ENCODE measurements around the gene SVIL.
"Not testable (repeated sequence)": the region's sequence is repeated elsewhere in the genome, so short reads cannot be mapped to it uniquely, and the experiment has no call there.

The SVIL gene

GRCh38 chr10:29450405-29450804, 184.4 kb downstream of the SVIL start:
- no peaks in the 10 kb centered on the region for H3K4me1 ChIP-seq (ENCODE audit: control insufficient read depth, insufficient read depth, low read length)
- no peak overlapping the region for H3K27ac ChIP-seq (ENCODE audit: low read depth, low read length)
- H3K9ac ChIP-seq (ENCODE audit: low read length), result no peak overlapping the region
- H3K36me3 ChIP-seq (ENCODE audit: control insufficient read depth, insufficient read depth, low read length), result no peaks in the 10 kb centered on the region
- no peaks in the 10 kb centered on the region for H3K27me3 ChIP-seq (ENCODE audit: control insufficient read depth, insufficient read depth, low read length)
- H3K4me3 ChIP-seq (ENCODE audit: low read length), result no peak overlapping the region

GRCh38 chr10:29448756-29449592, 185.8 kb downstream of the SVIL start:
- not testable (repeated sequence) for H3K27ac ChIP-seq (ENCODE audit: low read depth, low read length); H3K4me1 ChIP-seq (ENCODE audit: control insufficient read depth, insufficient read depth, low read length); H3K27me3 ChIP-seq (ENCODE audit: control insufficient read depth, insufficient read depth, low read length)

GRCh38 chr10:29448125-29448524, 186.6 kb downstream of the SVIL start:
- Histone ChIP-seq H3K4me3 (ENCODE audit: low read length) (no peak overlapping the region), H3K27ac (ENCODE audit: low read depth, low read length) (no peak overlapping the region), H3K27me3 (ENCODE audit: control insufficient read depth, insufficient read depth, low read length) (no peaks in the 10 kb centered on the region), H3K36me3 (ENCODE audit: control insufficient read depth, insufficient read depth, low read length) (no peaks in the 10 kb centered on the region), H3K4me1 (ENCODE audit: control insufficient read depth, insufficient read depth, low read length) (no peaks in the 10 kb centered on the region), H3K9ac (ENCODE audit: low read length) (no peak overlapping the region)

More at GRCh38 chr10:29448756-29449592, 185.8 kb downstream of the SVIL start:
- not testable (repeated sequence) for H3K4me3 ChIP-seq (ENCODE audit: low read length); H3K9ac ChIP-seq (ENCODE audit: low read length); H3K36me3 ChIP-seq (ENCODE audit: control insufficient read depth, insufficient read depth, low read length)

GRCh38 chr10:29446327-29446726, 188.4 kb downstream of the SVIL start:
- no peak overlapping the region for H3K27ac ChIP-seq (ENCODE audit: low read depth, low read length)
- no peaks in the 10 kb centered on the region for H3K27me3 ChIP-seq (ENCODE audit: control insufficient read depth, insufficient read depth, low read length)
- H3K36me3 ChIP-seq (ENCODE audit: control insufficient read depth, insufficient read depth, low read length), result no peaks in the 10 kb centered on the region
- H3K9ac ChIP-seq (ENCODE audit: low read length), result no peak overlapping the region
- H3K4me1 ChIP-seq (ENCODE audit: control insufficient read depth, insufficient read depth, low read length), result no peaks in the 10 kb centered on the region
- no peak overlapping the region for H3K4me3 ChIP-seq (ENCODE audit: low read length)

- H3K4me1 ChIP-seq (ENCODE audit: control insufficient read depth, insufficient read depth, low read length), result no peaks in the 10 kb centered on the region
- no peak overlapping the region for H3K4me3 ChIP-seq (ENCODE audit: low read length)
- H3K36me3 ChIP-seq (ENCODE audit: control insufficient read depth, insufficient read depth, low read length), result no peaks in the 10 kb centered on the region
- H3K27me3 ChIP-seq (ENCODE audit: control insufficient read depth, insufficient read depth, low read length), result no peaks in the 10 kb centered on the region
- H3K27ac ChIP-seq (ENCODE audit: low read depth, low read length), result no peak overlapping the region
- no peak overlapping the region for H3K9ac ChIP-seq (ENCODE audit: low read length)
Measured at GRCh38 chr10:29443745-29444523, 190.8 kb downstream of the SVIL start.

GRCh38 chr10:29440981-29441380, 193.8 kb downstream of the SVIL start:
- H3K36me3 ChIP-seq (ENCODE audit: control insufficient read depth, insufficient read depth, low read length), result no peaks in the 10 kb centered on the region
- no peak overlapping the region for H3K9ac ChIP-seq (ENCODE audit: low read length)
- no peak overlapping the region for H3K4me3 ChIP-seq (ENCODE audit: low read length)
- H3K4me1 ChIP-seq (ENCODE audit: control insufficient read depth, insufficient read depth, low read length), result no peaks in the 10 kb centered on the region
- no peaks in the 10 kb centered on the region for H3K27me3 ChIP-seq (ENCODE audit: control insufficient read depth, insufficient read depth, low read length)
- H3K27ac ChIP-seq (ENCODE audit: low read depth, low read length), result no peak overlapping the region

GRCh38 chr10:29439005-29439404, 195.8 kb downstream of the SVIL start:
- H3K9ac ChIP-seq (ENCODE audit: low read length); H3K4me1 ChIP-seq (ENCODE audit: control insufficient read depth, insufficient read depth, low read length); H3K36me3 ChIP-seq (ENCODE audit: control insufficient read depth, insufficient read depth, low read length); H3K27me3 ChIP-seq (ENCODE audit: control insufficient read depth, insufficient read depth, low read length); H3K27ac ChIP-seq (ENCODE audit: low read depth, low read length); H3K4me3 ChIP-seq (ENCODE audit: low read length): not testable (repeated sequence)

GRCh38 chr10:29438271-29438670, 196.5 kb downstream of the SVIL start:
- Histone ChIP-seq H3K36me3 (ENCODE audit: control insufficient read depth, insufficient read depth, low read length) (no peaks in the 10 kb centered on the region), H3K9ac (ENCODE audit: low read length) (no peak overlapping the region), H3K4me1 (ENCODE audit: control insufficient read depth, insufficient read depth, low read length) (peaks cover 3% of the 10 kb centered on the region), H3K27me3 (ENCODE audit: control insufficient read depth, insufficient read depth, low read length) (no peaks in the 10 kb centered on the region), H3K4me3 (ENCODE audit: low read length) (no peak overlapping the region), H3K27ac (ENCODE audit: low read depth, low read length) (no peak overlapping the region)

GRCh38 chr10:29437871-29438270, 196.9 kb downstream of the SVIL start:
- Histone ChIP-seq H3K27me3 (ENCODE audit: control insufficient read depth, insufficient read depth, low read length) (no peaks in the 10 kb centered on the region), H3K36me3 (ENCODE audit: control insufficient read depth, insufficient read depth, low read length) (no peaks in the 10 kb centered on the region), H3K27ac (ENCODE audit: low read depth, low read length) (no peak overlapping the region), H3K4me1 (ENCODE audit: control insufficient read depth, insufficient read depth, low read length) (peaks cover 3% of the 10 kb centered on the region), H3K9ac (ENCODE audit: low read length) (no peak overlapping the region), H3K4me3 (ENCODE audit: low read length) (no peak overlapping the region)

- Histone ChIP-seq H3K36me3 (ENCODE audit: control insufficient read depth, insufficient read depth, low read length) (no peaks in the 10 kb centered on the region), H3K4me3 (ENCODE audit: low read length) (no peak overlapping the region), H3K27me3 (ENCODE audit: control insufficient read depth, insufficient read depth, low read length) (no peaks in the 10 kb centered on the region), H3K9ac (ENCODE audit: low read length) (no peak overlapping the region), H3K27ac (ENCODE audit: low read depth, low read length) (no peak overlapping the region), H3K4me1 (ENCODE audit: control insufficient read depth, insufficient read depth, low read length) (peaks cover 3% of the 10 kb centered on the region)
Measured at GRCh38 chr10:29435809-29436501, 198.8 kb downstream of the SVIL start.

GRCh38 chr10:29434111-29434510, 200.7 kb downstream of the SVIL start:
- no peak overlapping the region for H3K9ac ChIP-seq (ENCODE audit: low read length)
- no peaks in the 10 kb centered on the region for H3K36me3 ChIP-seq (ENCODE audit: control insufficient read depth, insufficient read depth, low read length)
- no peak overlapping the region for H3K4me3 ChIP-seq (ENCODE audit: low read length)
- no peaks in the 10 kb centered on the region for H3K27me3 ChIP-seq (ENCODE audit: control insufficient read depth, insufficient read depth, low read length)
- H3K4me1 ChIP-seq (ENCODE audit: control insufficient read depth, insufficient read depth, low read length), result peaks cover 3% of the 10 kb centered on the region
- no peak overlapping the region for H3K27ac ChIP-seq (ENCODE audit: low read depth, low read length)

- peaks cover 3% of the 10 kb centered on the region for H3K4me1 ChIP-seq (ENCODE audit: control insufficient read depth, insufficient read depth, low read length)
- no peak overlapping the region for H3K9ac ChIP-seq (ENCODE audit: low read length)
- no peak overlapping the region for H3K27ac ChIP-seq (ENCODE audit: low read depth, low read length)
- H3K36me3 ChIP-seq (ENCODE audit: control insufficient read depth, insufficient read depth, low read length), result no peaks in the 10 kb centered on the region
- H3K27me3 ChIP-seq (ENCODE audit: control insufficient read depth, insufficient read depth, low read length), result no peaks in the 10 kb centered on the region
- no peak overlapping the region for H3K4me3 ChIP-seq (ENCODE audit: low read length)
Measured at GRCh38 chr10:29431711-29432110, 203.1 kb downstream of the SVIL start.

Data from rectal smooth muscle tissue (tissue), 1 donor.